ENCODE data around the gene KCTD16.

KCTD16 gene

DNA sequence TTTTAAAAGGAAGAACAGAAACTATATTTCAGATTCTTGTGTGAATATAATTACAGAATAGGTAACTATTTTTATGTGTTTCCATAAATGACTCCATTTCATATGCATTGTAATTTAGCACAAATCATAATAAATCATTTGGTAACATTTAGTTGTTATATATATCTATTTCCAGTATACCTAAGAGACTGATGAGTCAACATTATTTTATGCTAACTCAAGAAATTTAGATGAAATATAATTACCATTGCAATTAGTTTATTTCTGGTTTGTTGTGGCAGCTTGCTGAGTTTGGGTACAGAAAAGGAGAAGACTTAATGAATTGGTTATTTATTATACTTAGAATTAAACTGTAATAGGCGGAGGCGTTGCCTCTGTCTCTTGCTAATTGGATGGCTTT is 314.9 kb downstream of the KCTD16 start:
- H3K27ac ChIP-seq (ENCODE audit: poor library complexity, severe bottlenecking), result no peak overlapping the region
- no peaks in the 10 kb centered on the region for H3K9me3 ChIP-seq (ENCODE audit: severe bottlenecking)
- H3K36me3 ChIP-seq (ENCODE audit: low read depth), result no peaks in the 10 kb centered on the region
- no peak for ATAC-seq (ENCODE audit: low read depth)
- no peak overlapping the region for H3K4me3 ChIP-seq (ENCODE audit: severe bottlenecking)
- no peaks in the 10 kb centered on the region for H3K4me1 ChIP-seq (ENCODE audit: insufficient read depth, poor library complexity, severe bottlenecking)
- peaks cover 5% of the 10 kb centered on the region for H3K27me3 ChIP-seq (ENCODE audit: insufficient read depth, poor library complexity, severe bottlenecking)
- TF ChIP-seq, protein P1, sequence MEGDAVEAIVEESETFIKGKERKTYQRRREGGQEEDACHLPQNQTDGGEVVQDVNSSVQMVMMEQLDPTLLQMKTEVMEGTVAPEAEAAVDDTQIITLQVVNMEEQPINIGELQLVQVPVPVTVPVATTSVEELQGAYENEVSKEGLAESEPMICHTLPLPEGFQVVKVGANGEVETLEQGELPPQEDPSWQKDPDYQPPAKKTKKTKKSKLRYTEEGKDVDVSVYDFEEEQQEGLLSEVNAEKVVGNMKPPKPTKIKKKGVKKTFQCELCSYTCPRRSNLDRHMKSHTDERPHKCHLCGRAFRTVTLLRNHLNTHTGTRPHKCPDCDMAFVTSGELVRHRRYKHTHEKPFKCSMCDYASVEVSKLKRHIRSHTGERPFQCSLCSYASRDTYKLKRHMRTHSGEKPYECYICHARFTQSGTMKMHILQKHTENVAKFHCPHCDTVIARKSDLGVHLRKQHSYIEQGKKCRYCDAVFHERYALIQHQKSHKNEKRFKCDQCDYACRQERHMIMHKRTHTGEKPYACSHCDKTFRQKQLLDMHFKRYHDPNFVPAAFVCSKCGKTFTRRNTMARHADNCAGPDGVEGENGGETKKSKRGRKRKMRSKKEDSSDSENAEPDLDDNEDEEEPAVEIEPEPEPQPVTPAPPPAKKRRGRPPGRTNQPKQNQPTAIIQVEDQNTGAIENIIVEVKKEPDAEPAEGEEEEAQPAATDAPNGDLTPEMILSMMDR (IDR thresholded peaks at IDR 0.05; ENCODE audit: poor library complexity, severe bottlenecking), result no peak
- DNase-seq (ENCODE audit: low spot score), result no peak

GRCh38 chr5:144487207-144487606 is 316.5 kb downstream of the KCTD16 start:
- DNase-seq (ENCODE audit: low spot score), result no peak
- no peaks in the 10 kb centered on the region for H3K36me3 ChIP-seq (ENCODE audit: low read depth)

DNA sequence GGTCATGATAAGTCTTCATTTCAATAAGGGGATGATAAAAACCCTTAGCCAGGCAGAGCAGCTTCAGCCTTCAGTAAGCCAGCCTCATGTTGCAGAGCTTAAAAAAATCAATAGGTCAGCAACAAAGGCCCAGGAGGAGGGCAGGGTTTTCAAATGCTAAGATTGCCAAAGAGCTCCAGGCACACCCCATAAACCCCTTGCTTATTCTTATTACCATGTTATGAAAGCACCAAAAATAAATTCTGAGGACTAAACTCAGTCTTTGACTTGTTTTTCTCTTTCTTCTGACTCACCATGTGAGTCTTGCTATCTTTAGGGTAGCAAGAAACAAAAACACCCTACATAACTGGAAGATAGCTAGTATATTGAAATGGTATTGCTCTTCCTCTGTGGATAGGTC is 317.1 kb downstream of the KCTD16 start:
- Histone ChIP-seq H3K27ac (ENCODE audit: poor library complexity, severe bottlenecking) (no peak overlapping the region), H3K4me1 (ENCODE audit: insufficient read depth, poor library complexity, severe bottlenecking) (no peaks in the 10 kb centered on the region), H3K4me3 (ENCODE audit: severe bottlenecking) (no peak overlapping the region), H3K27me3 (ENCODE audit: insufficient read depth, poor library complexity, severe bottlenecking) (peaks cover 7% of the 10 kb centered on the region), H3K9me3 (ENCODE audit: severe bottlenecking) (no peaks in the 10 kb centered on the region), H3K36me3 (ENCODE audit: low read depth) (no peaks in the 10 kb centered on the region)
- ATAC-seq (ENCODE audit: low read depth) (no peak), DNase-seq (ENCODE audit: low spot score) (no peak)
- TF ChIP-seq, protein P1 (IDR thresholded peaks at IDR 0.05; ENCODE audit: poor library complexity, severe bottlenecking), result no peak

More at GRCh38 chr5:144487207-144487606, 316.5 kb downstream of the KCTD16 start:
- no peak for ATAC-seq (ENCODE audit: low read depth)
- Histone ChIP-seq H3K27ac (ENCODE audit: poor library complexity, severe bottlenecking) (no peak overlapping the region), H3K4me1 (ENCODE audit: insufficient read depth, poor library complexity, severe bottlenecking) (no peaks in the 10 kb centered on the region), H3K27me3 (ENCODE audit: insufficient read depth, poor library complexity, severe bottlenecking) (peaks cover 7% of the 10 kb centered on the region), H3K9me3 (ENCODE audit: severe bottlenecking) (no peaks in the 10 kb centered on the region), H3K4me3 (ENCODE audit: severe bottlenecking) (no peak overlapping the region)
- TF ChIP-seq, protein P1 (IDR thresholded peaks at IDR 0.05; ENCODE audit: poor library complexity, severe bottlenecking), result peak; percentile 10

DNA sequence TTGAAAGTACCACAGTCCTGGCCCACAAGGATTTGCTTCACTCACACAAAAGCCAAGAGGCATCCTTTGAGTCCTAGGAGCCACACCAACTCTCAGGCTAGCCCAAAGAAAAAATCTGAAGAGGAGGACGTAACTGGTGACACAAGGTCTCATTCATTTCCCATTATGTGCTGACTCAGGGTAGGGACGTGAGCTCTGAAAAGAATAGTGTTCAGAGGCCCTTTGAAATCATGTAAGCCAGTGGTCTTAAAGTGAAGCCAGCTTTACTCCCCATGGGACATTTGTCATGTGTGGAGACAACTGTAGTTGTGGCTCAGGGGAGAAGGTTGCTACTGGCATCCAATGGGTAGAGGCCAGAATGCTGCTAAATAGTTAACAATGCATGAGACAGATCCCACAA is 332.4 kb downstream of the KCTD16 start:
- TF ChIP-seq, protein P1 (IDR thresholded peaks at IDR 0.05; ENCODE audit: poor library complexity, severe bottlenecking), result no peak
- ATAC-seq (ENCODE audit: low read depth) (no peak), DNase-seq (ENCODE audit: low spot score) (no peak)

GRCh38 chr5:144504929-144505577 is 334.4 kb downstream of the KCTD16 start:
- ATAC-seq (ENCODE audit: low read depth), result peak; percentile 69; the same call in 2 of the 3 replicates
- no peaks in the 10 kb centered on the region for H3K27me3 ChIP-seq (ENCODE audit: insufficient read depth, poor library complexity, severe bottlenecking)
- DNase-seq (ENCODE audit: low spot score), result no peak
- no peak overlapping the region for H3K4me3 ChIP-seq (ENCODE audit: severe bottlenecking)
- no peaks in the 10 kb centered on the region for H3K4me1 ChIP-seq (ENCODE audit: insufficient read depth, poor library complexity, severe bottlenecking)
- H3K27ac ChIP-seq (ENCODE audit: poor library complexity, severe bottlenecking), result no peak overlapping the region
- TF ChIP-seq, protein P1 (IDR thresholded peaks at IDR 0.05; ENCODE audit: poor library complexity, severe bottlenecking), result no peak
- H3K9me3 ChIP-seq (ENCODE audit: severe bottlenecking), result no peaks in the 10 kb centered on the region
- H3K36me3 ChIP-seq (ENCODE audit: low read depth), result no peaks in the 10 kb centered on the region

More for the DNA sequence above, 332.4 kb downstream of the KCTD16 start:
- Histone ChIP-seq H3K27me3 (ENCODE audit: insufficient read depth, poor library complexity, severe bottlenecking) (peaks cover 4% of the 10 kb centered on the region), H3K27ac (ENCODE audit: poor library complexity, severe bottlenecking) (no peak overlapping the region), H3K36me3 (ENCODE audit: low read depth) (no peaks in the 10 kb centered on the region), H3K4me1 (ENCODE audit: insufficient read depth, poor library complexity, severe bottlenecking) (no peaks in the 10 kb centered on the region), H3K4me3 (ENCODE audit: severe bottlenecking) (no peak overlapping the region), H3K9me3 (ENCODE audit: severe bottlenecking) (no peaks in the 10 kb centered on the region)

Data from RWPE2 (cell line).